Measurements from ENCODE around the gene MLANA.

The MLANA gene

DNA sequence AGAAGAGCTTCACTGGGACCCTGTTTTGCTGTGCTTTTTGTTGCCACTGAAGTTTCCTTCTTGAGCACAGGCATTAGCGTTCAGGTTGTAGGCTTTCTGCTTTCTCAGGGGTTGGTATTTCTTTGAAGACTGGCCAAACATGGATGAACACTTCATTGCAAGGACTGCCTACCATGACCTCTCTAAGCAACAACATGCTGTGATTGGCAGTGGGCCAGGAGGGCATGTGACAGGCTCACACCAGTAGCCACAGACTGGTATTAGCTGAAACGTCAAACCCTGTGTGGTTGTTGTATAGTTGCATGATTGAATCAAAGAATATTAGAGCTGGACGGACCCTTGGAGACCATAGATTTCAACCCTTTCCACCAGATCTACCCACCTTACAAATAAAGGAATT lies 20.0 kb upstream of the MLANA start:
- no peaks in the 10 kb centered on the region for H3K36me3 ChIP-seq (ENCODE audit: control insufficient read depth, insufficient read depth, low read length)
- DNase-seq (ENCODE audit: extremely low read depth, insufficient read length) = no peak
- H3K27me3 ChIP-seq (replicated peaks; ENCODE audit: control insufficient read depth, insufficient read depth, low read length) = no peaks in the 10 kb centered on the region
- TF ChIP-seq, protein P1, sequence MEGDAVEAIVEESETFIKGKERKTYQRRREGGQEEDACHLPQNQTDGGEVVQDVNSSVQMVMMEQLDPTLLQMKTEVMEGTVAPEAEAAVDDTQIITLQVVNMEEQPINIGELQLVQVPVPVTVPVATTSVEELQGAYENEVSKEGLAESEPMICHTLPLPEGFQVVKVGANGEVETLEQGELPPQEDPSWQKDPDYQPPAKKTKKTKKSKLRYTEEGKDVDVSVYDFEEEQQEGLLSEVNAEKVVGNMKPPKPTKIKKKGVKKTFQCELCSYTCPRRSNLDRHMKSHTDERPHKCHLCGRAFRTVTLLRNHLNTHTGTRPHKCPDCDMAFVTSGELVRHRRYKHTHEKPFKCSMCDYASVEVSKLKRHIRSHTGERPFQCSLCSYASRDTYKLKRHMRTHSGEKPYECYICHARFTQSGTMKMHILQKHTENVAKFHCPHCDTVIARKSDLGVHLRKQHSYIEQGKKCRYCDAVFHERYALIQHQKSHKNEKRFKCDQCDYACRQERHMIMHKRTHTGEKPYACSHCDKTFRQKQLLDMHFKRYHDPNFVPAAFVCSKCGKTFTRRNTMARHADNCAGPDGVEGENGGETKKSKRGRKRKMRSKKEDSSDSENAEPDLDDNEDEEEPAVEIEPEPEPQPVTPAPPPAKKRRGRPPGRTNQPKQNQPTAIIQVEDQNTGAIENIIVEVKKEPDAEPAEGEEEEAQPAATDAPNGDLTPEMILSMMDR (IDR thresholded peaks at IDR 0.05; ENCODE audit: insufficient read depth, low read length, poor library complexity, severe bottlenecking) = no peak
- H3K4me3 ChIP-seq (replicated peaks; ENCODE audit: low read depth, low read length) = no peak overlapping the region

- no peak for DNase-seq (ENCODE audit: extremely low read depth, insufficient read length)
- H3K36me3 ChIP-seq (ENCODE audit: control insufficient read depth, insufficient read depth, low read length) = no peaks in the 10 kb centered on the region
- TF ChIP-seq, protein P1 (IDR thresholded peaks at IDR 0.05; ENCODE audit: insufficient read depth, low read length, poor library complexity, severe bottlenecking) = no peak
- no peaks in the 10 kb centered on the region for H3K27me3 ChIP-seq (replicated peaks; ENCODE audit: control insufficient read depth, insufficient read depth, low read length)
- H3K4me3 ChIP-seq (replicated peaks; ENCODE audit: low read depth, low read length) = no peak overlapping the region
These were observed 18.9 kb upstream of the MLANA start for GRCh38 chr9:5871785-5872184.

DNA sequence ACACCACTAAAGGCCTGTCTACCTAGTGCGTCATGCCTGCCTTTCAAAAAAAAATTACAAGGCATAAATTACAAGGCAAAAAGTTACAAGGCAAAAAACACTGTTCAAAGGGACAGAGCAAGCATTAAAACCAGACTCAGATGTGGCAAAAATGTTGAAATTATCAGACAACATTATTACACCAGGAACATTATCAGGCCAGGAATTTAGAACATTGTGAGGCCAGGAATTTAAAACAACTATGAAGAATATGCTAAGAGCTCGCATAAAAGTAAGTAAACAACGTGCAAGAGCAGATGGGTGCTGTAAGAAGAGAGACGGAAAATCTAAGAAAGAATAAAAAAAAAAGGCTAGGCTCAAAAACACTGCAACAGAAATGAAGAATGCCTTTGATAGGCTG lies 18.2 kb upstream of the MLANA start:
- Histone ChIP-seq H3K27me3 (replicated peaks; ENCODE audit: control insufficient read depth, insufficient read depth, low read length) (no peaks in the 10 kb centered on the region), H3K4me3 (replicated peaks; ENCODE audit: low read depth, low read length) (no peak overlapping the region), H3K36me3 (ENCODE audit: control insufficient read depth, insufficient read depth, low read length) (no peaks in the 10 kb centered on the region)
- TF ChIP-seq, protein P1 (IDR thresholded peaks at IDR 0.05; ENCODE audit: insufficient read depth, low read length, poor library complexity, severe bottlenecking) = no peak
- no peak for DNase-seq (ENCODE audit: extremely low read depth, insufficient read length)

DNA sequence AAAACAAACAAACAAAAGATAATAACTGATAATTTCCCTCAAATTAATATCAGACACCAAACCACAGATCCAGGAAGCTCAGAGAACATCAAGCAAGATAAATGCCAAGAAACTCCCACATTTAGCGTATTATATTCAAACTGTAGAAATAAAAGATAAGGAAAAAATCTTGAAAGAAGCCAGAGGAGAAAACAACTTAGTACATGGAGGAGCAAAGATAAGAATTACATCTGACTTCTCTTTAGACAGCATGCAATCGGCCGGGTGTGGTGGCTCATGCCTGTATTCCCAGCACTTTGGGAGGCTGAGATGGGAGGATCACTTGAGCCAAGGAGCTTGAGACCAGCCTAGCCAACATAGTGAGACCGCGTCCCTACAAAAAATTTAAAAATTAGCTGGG lies 17.2 kb upstream of the MLANA start:
- TF ChIP-seq, protein P1 (IDR thresholded peaks at IDR 0.05; ENCODE audit: insufficient read depth, low read length, poor library complexity, severe bottlenecking) = no peak
- DNase-seq (ENCODE audit: extremely low read depth, insufficient read length) = no peak
- Histone ChIP-seq H3K4me3 (replicated peaks; ENCODE audit: low read depth, low read length) (no peak overlapping the region), H3K27me3 (replicated peaks; ENCODE audit: control insufficient read depth, insufficient read depth, low read length) (no peaks in the 10 kb centered on the region), H3K36me3 (ENCODE audit: control insufficient read depth, insufficient read depth, low read length) (no peaks in the 10 kb centered on the region)

GRCh38 chr9:5874048-5874447 lies 16.6 kb upstream of the MLANA start:
- DNase-seq (ENCODE audit: extremely low read depth, insufficient read length) = no peak
- TF ChIP-seq, protein P1 (IDR thresholded peaks at IDR 0.05; ENCODE audit: insufficient read depth, low read length, poor library complexity, severe bottlenecking) = no peak
- no peaks in the 10 kb centered on the region for H3K36me3 ChIP-seq (ENCODE audit: control insufficient read depth, insufficient read depth, low read length)
- H3K4me3 ChIP-seq (replicated peaks; ENCODE audit: low read depth, low read length) = no peak overlapping the region
- H3K27me3 ChIP-seq (replicated peaks; ENCODE audit: control insufficient read depth, insufficient read depth, low read length) = no peaks in the 10 kb centered on the region

GRCh38 chr9:5876026-5876425 lies 14.7 kb upstream of the MLANA start:
- no peaks in the 10 kb centered on the region for H3K27me3 ChIP-seq (replicated peaks; ENCODE audit: control insufficient read depth, insufficient read depth, low read length)
- TF ChIP-seq, protein P1 (IDR thresholded peaks at IDR 0.05; ENCODE audit: insufficient read depth, low read length, poor library complexity, severe bottlenecking) = no peak
- H3K4me3 ChIP-seq (replicated peaks; ENCODE audit: low read depth, low read length) = no peak overlapping the region
- DNase-seq (ENCODE audit: extremely low read depth, insufficient read length) = no peak
- no peaks in the 10 kb centered on the region for H3K36me3 ChIP-seq (ENCODE audit: control insufficient read depth, insufficient read depth, low read length)

Data from GM06990 (cell line).